Neural progenitor cell (in vitro differentiated cells): ENCODE results near the gene KRT74. TPM values are rescaled to one million over a fixed set of nuclear protein-coding genes. Genes with fewer than 3 reads are reported as not detected.
A peak's percentile ranks its signal among the peaks of the same experiment; 100 is the strongest.

Experiments used
- DNase-seq: peaks from one replicate; pipeline ENCODE4 v3.0.0-alpha.2; 2016; ENCODE audit warnings: low spot score
- H2AFZ ChIP-seq: fragments of 200-600 bp; sonication (generic); replicated peaks from 2 replicates; pipeline ENCODE4 v1.6.1; 2016; ENCODE audit warnings: antibody characterized with exemption
- H3F3A ChIP-seq: fragments of 200-600 bp; sonication (generic); 2 replicates; pipeline ENCODE4 v1.6.1; 2016; ENCODE audit warnings: antibody characterized with exemption, low read depth
- H3K27ac ChIP-seq: fragments of 200-600 bp; sonication (generic); 2 replicates; pipeline ENCODE4 v1.5.1; 2016; ENCODE audit warnings: mild to moderate bottlenecking
- H3K27me3 ChIP-seq: fragments of 200-600 bp; sonication (generic); 2 replicates; pipeline ENCODE4 v1.6.1; 2016; ENCODE audit warnings: mild to moderate bottlenecking, moderate library complexity
- H3K36me3 ChIP-seq: fragments of 200-600 bp; sonication (generic); 2 replicates; pipeline ENCODE4 v1.5.1; 2016
- H3K4me1 ChIP-seq: fragments of 200-600 bp; sonication (generic); 2 replicates; pipeline ENCODE4 v1.6.1; 2016; ENCODE audit warnings: mixed run types
- H3K4me2 ChIP-seq: fragments of 200-600 bp; sonication (generic); 2 replicates; pipeline ENCODE4 v1.6.1; 2016
- H3K4me3 ChIP-seq: fragments of 200-600 bp; sonication (generic); 2 replicates; pipeline ENCODE4 v1.5.1; 2016
- H3K79me2 ChIP-seq: fragments of 200-600 bp; sonication (generic); 2 replicates; pipeline ENCODE4 v1.6.1; 2016; ENCODE audit warnings: low read depth
- H3K9ac ChIP-seq: fragments of 200-600 bp; sonication (generic); 2 replicates; pipeline ENCODE4 v1.6.1; 2016
- H3K9me3 ChIP-seq: fragments of 200-600 bp; sonication (generic); 2 replicates; pipeline ENCODE4 v1.5.1; 2016; ENCODE audit warnings: low read depth
- H4K20me1 ChIP-seq: fragments of 200-600 bp; sonication (generic); 2 replicates; pipeline ENCODE4 v1.6.1; 2016; ENCODE audit warnings: low read depth
- H3K27ac Mint-ChIP-seq: 3 replicates; pipeline ENCODE4 v1.8.0; 2021; ENCODE audit warnings: mixed read lengths
- H3K27me3 Mint-ChIP-seq: 2 replicates; pipeline ENCODE4 v1.8.0; 2022; ENCODE audit warnings: low read depth, mild to moderate bottlenecking, inconsistent platforms, moderate library complexity, mixed read lengths; ENCODE audit not compliant: insufficient read depth
- H3K36me3 Mint-ChIP-seq: 3 replicates; pipeline ENCODE4 v1.8.0; 2021; ENCODE audit warnings: mixed read lengths
- H3K4me1 Mint-ChIP-seq: 3 replicates; pipeline ENCODE4 v1.8.0; 2021; ENCODE audit warnings: mixed read lengths
- H3K4me3 Mint-ChIP-seq: 3 replicates; pipeline ENCODE4 v1.8.0; 2021; ENCODE audit warnings: mild to moderate bottlenecking, moderate library complexity, mixed read lengths
- H3K9me3 Mint-ChIP-seq: 3 replicates; pipeline ENCODE4 v1.8.0; 2020; ENCODE audit warnings: mixed read lengths
- CTCF ChIP-seq: fragments of 200-600 bp; sonication (generic); IDR thresholded peaks from 2 replicates; pipeline ENCODE4 v1.5.1; 2017; ENCODE audit warnings: antibody characterized with exemption, mild to moderate bottlenecking
- EZH2 ChIP-seq: fragments of 200-600 bp; sonication (generic); IDR thresholded peaks from 2 replicates; pipeline ENCODE4 v1.6.1; 2017; ENCODE audit warnings: antibody characterized with exemption, mild to moderate bottlenecking, moderate library complexity
- EZH2phosphoT487 ChIP-seq: fragments of 200-600 bp; sonication (generic); IDR thresholded peaks from 2 replicates; pipeline ENCODE4 v1.6.1; 2017; ENCODE audit warnings: antibody characterized with exemption
- total RNA-seq: library from RNA; depleted of rRNA; stranded (reverse); fragments of >200 nt; gene quantifications from 2 replicates; pipeline ENCODE4 v1.2.3, GENCODE V29; 2015; ENCODE audit warnings: low replicate concordance

The KRT74 gene
- total RNA-seq, 1 donor from 2014 or later: not detected

GRCh38 chr12:52546126-52546525 is 27.5 kb downstream of the KRT74 start:
- no peaks in the 10 kb centered on the region for H3K4me1 ChIP-seq
- no peaks in the 10 kb centered on the region for H4K20me1 ChIP-seq
- Mint-ChIP-seq H3K36me3 (no peaks in the 10 kb centered on the region), H3K27me3 (peaks cover 10% of the 10 kb centered on the region), H3K9me3 (peaks cover 2% of the 10 kb centered on the region), H3K4me3 (no peak overlapping the region), H3K27ac (no peak overlapping the region), H3K4me1 (no peaks in the 10 kb centered on the region)
- no peaks in the 10 kb centered on the region for H3K9me3 ChIP-seq
- H3K36me3 ChIP-seq: no peaks in the 10 kb centered on the region
- no peak overlapping the region for H3K4me3 ChIP-seq
- no peaks in the 10 kb centered on the region for H3K27me3 ChIP-seq
- H3K27ac ChIP-seq: no peak overlapping the region
- no peaks in the 10 kb centered on the region for H3F3A ChIP-seq
- DNase-seq: no peak
- H2AFZ ChIP-seq: no peak overlapping the region
- H3K9ac ChIP-seq: no peak overlapping the region
- TF ChIP-seq EZH2phosphoT487: no peak
- no peak for TF ChIP-seq CTCF
- no peak for TF ChIP-seq EZH2
- no peak overlapping the region for H3K4me2 ChIP-seq
- H3K79me2 ChIP-seq: no peaks in the 10 kb centered on the region

GRCh38 chr12:52543985-52544883 is 29.4 kb downstream of the KRT74 start:
- H3K4me1 Mint-ChIP-seq: peaks cover 2% of the 10 kb centered on the region
- Histone ChIP-seq H3K4me2 (no peak overlapping the region), H3K9ac (no peak overlapping the region), H3K27ac (no peak overlapping the region), H3K4me3 (no peak overlapping the region), H3K79me2 (no peaks in the 10 kb centered on the region), H3F3A (no peaks in the 10 kb centered on the region), H3K27me3 (no peaks in the 10 kb centered on the region), H3K9me3 (no peaks in the 10 kb centered on the region), H3K4me1 (no peaks in the 10 kb centered on the region), H3K36me3 (no peaks in the 10 kb centered on the region), H4K20me1 (no peaks in the 10 kb centered on the region), H2AFZ (no peak overlapping the region)
- H3K27me3 Mint-ChIP-seq: peaks cover 11% of the 10 kb centered on the region
- H3K27ac Mint-ChIP-seq: no peak overlapping the region
- H3K9me3 Mint-ChIP-seq: peaks cover 3% of the 10 kb centered on the region
- no peak overlapping the region for H3K4me3 Mint-ChIP-seq
- no peaks in the 10 kb centered on the region for H3K36me3 Mint-ChIP-seq
- peak; percentile 18 for DNase-seq
- no peak for TF ChIP-seq EZH2
- no peak for TF ChIP-seq CTCF
- no peak for TF ChIP-seq EZH2phosphoT487

- no peaks in the 10 kb centered on the region for H3K36me3 Mint-ChIP-seq
- no peaks in the 10 kb centered on the region for H3K4me1 ChIP-seq
- H3K4me2 ChIP-seq: no peak overlapping the region
- no peak for DNase-seq
- peaks cover 3% of the 10 kb centered on the region for H3K9me3 Mint-ChIP-seq
- H4K20me1 ChIP-seq: no peaks in the 10 kb centered on the region
- H3K4me1 Mint-ChIP-seq: peaks cover 5% of the 10 kb centered on the region
- no peaks in the 10 kb centered on the region for H3K27me3 ChIP-seq
- H3K27ac ChIP-seq: no peak overlapping the region
- H3K79me2 ChIP-seq: no peaks in the 10 kb centered on the region
- H3K4me3 Mint-ChIP-seq: no peak overlapping the region
- no peak overlapping the region for H3K9ac ChIP-seq
- TF ChIP-seq EZH2phosphoT487 (no peak), CTCF (no peak), EZH2 (no peak)
- no peaks in the 10 kb centered on the region for H3F3A ChIP-seq
- H3K27me3 Mint-ChIP-seq: peaks cover 7% of the 10 kb centered on the region
- no peaks in the 10 kb centered on the region for H3K36me3 ChIP-seq
- H3K9me3 ChIP-seq: no peaks in the 10 kb centered on the region
- no peak overlapping the region for H3K27ac Mint-ChIP-seq
- H3K4me3 ChIP-seq: no peak overlapping the region
- no peak overlapping the region for H2AFZ ChIP-seq
These were observed 30.8 kb downstream of the KRT74 start for GRCh38 chr12:52542785-52543318.
